Omental fat pad (tissue), 4 donors: ENCODE data around the gene BLCAP. TPM values are rescaled to one million over a fixed set of nuclear protein-coding genes. Genes with fewer than 3 reads are reported as not detected.

Source experiments
- ATAC-seq: fragments of 150-250 bp; one replicate; pipeline ENCODE4 v1.9.1; 2016; ENCODE audit warnings: mild to moderate bottlenecking, moderate library complexity; ENCODE audit not compliant: low FRiP score
- DNase-seq: peaks from one replicate; pipeline ENCODE4 v3.0.0-alpha.2; 2019; ENCODE audit warnings: low spot score
- CTCF ChIP-seq, 3 donors: fragments of 450-650 bp; IDR thresholded peaks; one replicate each; pipeline ENCODE4 v1.5.1; 2016 to 2017; ENCODE audit warnings: antibody characterized with exemption in 3 of 3, mild to moderate bottlenecking in 3 of 3, moderate library complexity in 2 of 3
- total RNA-seq, 4 donors: library from RNA; depleted of rRNA; stranded (reverse); fragments of >200 nt; gene quantifications; one replicate each; pipeline ENCODE4 v1.1.0, GENCODE V29; 2016

BLCAP gene
- total RNA-seq, 4 donors from 2014 or later, result 58.6 to 197 (median 82.1) TPM

DNA sequence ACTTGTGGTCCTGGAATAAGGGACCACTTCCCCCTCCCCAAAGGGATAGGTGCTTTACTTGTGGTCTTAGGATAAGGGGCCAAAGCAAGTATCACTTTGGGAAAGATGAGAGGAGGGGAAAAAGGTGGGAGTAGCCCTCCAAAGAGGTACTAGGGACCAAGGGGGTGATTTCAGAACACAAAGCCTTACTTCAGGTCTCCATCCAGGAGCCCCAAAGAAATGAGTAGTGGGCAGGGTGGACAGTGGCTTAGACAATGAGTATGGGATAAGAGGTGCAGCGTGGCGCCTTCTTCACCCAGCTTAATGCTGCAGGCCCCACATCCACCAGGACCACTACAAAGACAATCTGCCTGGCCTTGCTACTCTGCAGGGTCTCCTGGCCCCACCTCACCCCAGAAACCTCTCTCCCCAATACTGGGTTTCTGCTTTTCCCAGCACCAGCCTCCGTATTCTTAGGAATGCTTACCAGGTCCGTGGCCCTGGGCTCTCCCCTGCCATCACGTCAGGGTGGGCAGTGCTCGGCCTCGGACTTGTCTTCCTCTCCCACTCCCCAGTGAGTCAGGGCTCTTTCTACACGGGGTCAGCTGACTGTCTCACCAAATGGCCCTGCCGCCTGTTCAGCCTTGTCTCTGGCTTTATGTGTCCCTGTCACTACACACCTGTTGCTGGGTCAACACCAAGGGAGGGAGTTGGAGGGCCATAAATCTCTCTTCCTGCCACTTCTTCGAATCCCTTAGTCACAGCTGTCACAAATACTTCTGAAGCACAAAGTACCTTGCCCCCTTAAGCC is 3.6 kb downstream of the BLCAP start:
- no peak for TF ChIP-seq CTCF (IDR thresholded peaks at IDR 0.05)
- DNase-seq, result no peak
- ATAC-seq, result no peak

- no peak for TF ChIP-seq CTCF (IDR thresholded peaks at IDR 0.05)
- DNase-seq (no peak), ATAC-seq (no peak)
Observed at GRCh38 chr20:37523012-37523391, 4.7 kb downstream of the BLCAP start.

- ATAC-seq, result no peak
- no peak for TF ChIP-seq CTCF (IDR thresholded peaks at IDR 0.05)
- DNase-seq, result no peak
Observed at GRCh38 chr20:37522260-37523011, 5.2 kb downstream of the BLCAP start.

DNA sequence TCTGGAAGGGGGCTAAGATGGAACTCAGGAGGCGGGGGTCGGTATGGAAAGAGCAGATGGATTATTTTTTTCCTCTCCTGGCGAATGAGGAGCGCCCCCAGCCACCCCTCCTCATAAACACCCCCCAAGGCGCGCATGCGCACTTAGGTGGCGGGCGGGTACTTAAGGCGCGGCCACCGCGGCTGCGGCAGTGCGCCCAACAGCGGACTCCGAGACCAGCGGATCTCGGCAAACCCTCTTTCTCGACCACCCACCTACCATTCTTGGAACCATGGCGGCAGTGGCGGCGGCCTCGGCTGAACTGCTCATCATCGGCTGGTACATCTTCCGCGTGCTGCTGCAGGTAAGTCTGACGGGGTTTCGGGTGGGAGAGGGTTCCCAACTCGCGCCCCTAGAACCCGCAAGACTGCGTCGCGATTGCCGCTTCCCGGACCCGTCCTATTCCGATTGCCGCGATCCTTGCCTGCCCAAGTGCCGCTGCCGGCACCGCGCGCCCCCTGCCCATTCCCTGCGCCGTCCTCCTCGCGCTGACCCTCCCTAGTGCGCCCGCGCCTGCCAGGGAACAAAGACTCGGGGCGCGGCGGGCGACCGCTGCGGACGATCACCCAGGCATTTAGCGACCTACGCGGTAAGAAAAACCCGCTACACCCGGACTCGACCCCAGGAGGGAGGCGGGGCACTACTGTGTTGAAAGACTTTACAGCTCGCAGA is 6.5 kb downstream of the BLCAP start, which contains the start of gene NNAT:
Gene NNAT (plus strand): TSS at position 190 of the 711 bp plus-strand sequence. CDS start 82 bp downstream, at position 272.
- no peak for DNase-seq
- no peak for TF ChIP-seq CTCF (IDR thresholded peaks at IDR 0.05)
- no peak for ATAC-seq

GRCh38 chr20:37520419-37520955 is 7.2 kb downstream of the BLCAP start:
- no peak for DNase-seq
- TF ChIP-seq CTCF (IDR thresholded peaks at IDR 0.05), result no peak
- ATAC-seq, result no peak

GRCh38 chr20:37519508-37520418 is 7.9 kb downstream of the BLCAP start:
- no peak for ATAC-seq
- TF ChIP-seq CTCF (IDR thresholded peaks at IDR 0.05), result no peak
- DNase-seq, result no peak
